NCI-H187 treated with DMSO at 0.1 percent for 48 hours (cell line): ENCODE results near the gene PLA2G2E.
A peak's percentile ranks its signal among the peaks of the same experiment; 100 is the strongest.
"Not testable (repeated sequence)": the region's sequence is repeated elsewhere in the genome, so short reads cannot be mapped to it uniquely, and the experiment has no call there.

Experiments used
- DNase-seq: peaks from one replicate; lab custom pipeline; 2025; lab: John Stamatoyannopoulos, UW

Gene PLA2G2E

GRCh38 chr1:19882111-19883071, 41.0 kb downstream of the PLA2G2E start, which contains the start of gene OTUD3:
TSS of gene OTUD3 (plus strand) at chr1:19882395. CDS start at chr1:19882514, 119 bp downstream.
- DNase-seq: peak; percentile 90

- DNase-seq: not testable (repeated sequence)
Observed at GRCh38 chr1:19880841-19881240, 42.6 kb downstream of the PLA2G2E start.

- no peak for DNase-seq
Observed at GRCh38 chr1:19879661-19880060, 43.8 kb downstream of the PLA2G2E start.

- DNase-seq: no peak
Observed at GRCh38 chr1:19879227-19879626, 44.2 kb downstream of the PLA2G2E start.

- no peak for DNase-seq
Observed at GRCh38 chr1:19878637-19878985, 44.8 kb downstream of the PLA2G2E start.

GRCh38 chr1:19877821-19878636, 45.4 kb downstream of the PLA2G2E start:
- no peak for DNase-seq

GRCh38 chr1:19877181-19877750, 46.2 kb downstream of the PLA2G2E start:
- no peak for DNase-seq

GRCh38 chr1:19872190-19872589, 51.2 kb downstream of the PLA2G2E start:
- DNase-seq: no peak
